Esophagus (tissue), 2 donors: ENCODE measurements around the gene UBN1. TPM values are rescaled to one million over a fixed set of nuclear protein-coding genes. Genes with fewer than 3 reads are reported as not detected.

Source experiments
- H3K27ac ChIP-seq, 2 donors: one replicate each; pipeline ENCODE4 v1.5.1; 2013; ENCODE audit warnings: low read depth in 2 of 2, mild to moderate bottlenecking in 2 of 2, inconsistent platforms in 1 of 2, low read length in 1 of 2, moderate library complexity in 1 of 2
- H3K27me3 ChIP-seq, 2 donors: one replicate each; pipeline ENCODE4 v1.6.1; 2013; ENCODE audit warnings: low read length in 2 of 2, control low read depth in 1 of 2, mild to moderate bottlenecking in 1 of 2; ENCODE audit not compliant: insufficient read depth in 2 of 2, control insufficient read depth in 1 of 2
- H3K36me3 ChIP-seq, 2 donors: one replicate each; pipeline ENCODE4 v1.6.1; 2013; ENCODE audit warnings: low read length in 1 of 2; ENCODE audit not compliant: control insufficient read depth in 2 of 2, insufficient read depth in 2 of 2
- H3K4me1 ChIP-seq, 2 donors: one replicate each; pipeline ENCODE4 v1.6.1; 2013; ENCODE audit warnings: low read length in 1 of 2; ENCODE audit not compliant: control insufficient read depth in 2 of 2, insufficient read depth in 2 of 2
- H3K4me3 ChIP-seq, 2 donors: one replicate each; pipeline ENCODE4 v1.5.1; 2013; ENCODE audit warnings: low read length in 2 of 2, mild to moderate bottlenecking in 2 of 2, low read depth in 1 of 2, moderate library complexity in 1 of 2
- H3K9me3 ChIP-seq, 2 donors: one replicate each; pipeline ENCODE4 v1.6.1; 2013; ENCODE audit warnings: mild to moderate bottlenecking in 2 of 2, low read depth in 1 of 2, low read length in 1 of 2, moderate library complexity in 1 of 2; ENCODE audit not compliant: control insufficient read depth in 2 of 2, insufficient read depth in 1 of 2
- WGBS, 2 donors: extraction: QIAGEN DNeasy Blood & Tissue Kit; methylation state at CpG; one replicate each; pipeline ENCODE4 v1.1.7; 2013; 5-methylcytosine and 5-hydroxymethylcytosine counted together
- polyA plus RNA-seq, 2 donors: library from polyadenylated mRNA; stranded (reverse); fragments of 200-250 nt; gene quantifications; one replicate each; pipeline ENCODE4 v1.2.3, GENCODE V29; 2013
- donor health status: healthy with polysubstance abuse.
- donor health status: Bipolar disorder and iron deficiency.

The UBN1 gene
- polyA plus RNA-seq, 2 donors, result 5.1 to 7.7 TPM

- no peaks in the 10 kb centered on the region for H3K27me3 ChIP-seq
- no peaks in the 10 kb centered on the region for H3K9me3 ChIP-seq
- no peak overlapping the region for H3K4me3 ChIP-seq
- peaks cover 0 to 5% of the 10 kb centered on the region in 2 donors for H3K4me1 ChIP-seq
- H3K27ac ChIP-seq, result no peak overlapping the region
- 76 to 94% methylated on average over 5 of the region's 5 CpGs for WGBS, 2 donors
- peaks cover 0 to 22% of the 10 kb centered on the region in 2 donors for H3K36me3 ChIP-seq
These were observed 20.7 kb downstream of the UBN1 start for GRCh38 chr16:4868026-4868425.

GRCh38 chr16:4868535-4868934 is 21.3 kb downstream of the UBN1 start:
- no peaks in the 10 kb centered on the region for H3K9me3 ChIP-seq
- H3K27ac ChIP-seq, result no peak overlapping the region
- H3K36me3 ChIP-seq, result peaks cover 4 to 27% of the 10 kb centered on the region in 2 donors
- no peak overlapping the region for H3K4me3 ChIP-seq
- H3K4me1 ChIP-seq, result peaks cover 0 to 5% of the 10 kb centered on the region in 2 donors
- no peaks in the 10 kb centered on the region for H3K27me3 ChIP-seq
- 81 to 93% methylated on average over 7 of the region's 7 CpGs for WGBS, 2 donors

GRCh38 chr16:4869147-4869805 is 22.0 kb downstream of the UBN1 start:
- peaks cover 0 to 5% of the 10 kb centered on the region in 2 donors for H3K4me1 ChIP-seq
- no peaks in the 10 kb centered on the region for H3K27me3 ChIP-seq
- WGBS, 2 donors, result 51 to 52% methylated on average over 13 of the region's 13 CpGs
- H3K36me3 ChIP-seq, result peaks cover 8 to 28% of the 10 kb centered on the region in 2 donors
- H3K27ac ChIP-seq, result peak overlapping the region in 1 of 2 donors; percentile 45
- no peaks in the 10 kb centered on the region for H3K9me3 ChIP-seq
- no peak overlapping the region for H3K4me3 ChIP-seq

DNA sequence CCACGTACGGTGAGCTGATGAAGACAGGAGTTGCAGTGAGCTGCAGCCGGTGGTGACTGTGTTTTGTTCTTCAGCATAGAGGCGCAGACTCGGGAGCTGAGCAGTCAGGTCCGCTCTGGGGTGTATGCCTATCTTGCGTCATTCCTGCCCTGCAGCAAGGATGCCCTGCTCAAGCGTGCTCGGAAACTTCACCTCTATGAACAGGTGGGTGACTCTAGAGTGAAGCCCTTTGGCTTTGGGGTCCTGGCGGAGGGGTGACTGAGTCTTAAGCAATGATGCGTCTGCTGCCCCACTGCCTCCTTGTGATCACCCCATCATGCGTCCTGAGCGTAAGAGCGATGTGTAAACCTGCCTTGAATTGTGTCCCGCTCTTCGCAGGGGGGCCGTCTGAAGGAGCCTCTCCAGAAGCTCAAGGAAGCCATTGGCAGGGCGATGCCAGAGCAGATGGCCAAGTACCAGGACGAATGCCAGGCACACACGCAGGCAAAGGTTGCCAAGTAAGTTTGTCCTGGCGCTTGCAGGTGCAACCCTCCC is 22.9 kb downstream of the UBN1 start:
- peaks cover 0 to 5% of the 10 kb centered on the region in 2 donors for H3K4me1 ChIP-seq
- peak overlapping the region in 1 of 2 donors; percentile 23 for H3K27ac ChIP-seq
- no peaks in the 10 kb centered on the region for H3K9me3 ChIP-seq
- 69 to 70% methylated on average over 21 of the region's 21 CpGs for WGBS, 2 donors
- H3K36me3 ChIP-seq, result peaks cover 17 to 35% of the 10 kb centered on the region in 2 donors
- no peak overlapping the region for H3K4me3 ChIP-seq
- no peaks in the 10 kb centered on the region for H3K27me3 ChIP-seq

GRCh38 chr16:4871071-4871470 is 23.8 kb downstream of the UBN1 start:
- WGBS, 2 donors, result 79 to 95% methylated on average over 4 of the region's 4 CpGs
- peaks cover 21 to 40% of the 10 kb centered on the region in 2 donors for H3K36me3 ChIP-seq

DNA sequence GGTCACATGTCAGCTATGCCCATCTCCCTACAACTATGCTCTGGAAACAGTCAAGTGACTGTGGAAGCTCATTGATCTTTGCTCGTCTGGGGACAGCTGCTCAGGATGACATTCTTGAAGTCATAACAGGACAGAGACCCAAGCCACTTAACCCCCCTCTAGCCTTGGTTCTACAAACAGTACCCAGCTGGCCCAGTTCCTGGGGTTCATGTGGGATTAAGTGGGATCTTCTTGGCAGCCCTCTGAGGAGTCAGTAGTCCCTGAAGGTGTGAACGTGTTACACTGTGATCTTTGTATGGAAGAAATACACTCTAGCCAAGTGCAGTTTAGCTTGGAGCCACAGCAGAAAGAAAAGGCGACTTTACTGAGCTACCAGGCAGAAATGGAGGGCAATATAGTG is 25.8 kb downstream of the UBN1 start:
- H3K9me3 ChIP-seq, result no peaks in the 10 kb centered on the region
- WGBS, 2 donors, result 75 to 79% methylated on average over 3 of the region's 3 CpGs
- H3K36me3 ChIP-seq, result peaks cover 22 to 49% of the 10 kb centered on the region in 2 donors
- no peaks in the 10 kb centered on the region for H3K27me3 ChIP-seq
- peaks cover 4 to 5% of the 10 kb centered on the region in 2 donors for H3K4me1 ChIP-seq
- no peak overlapping the region for H3K4me3 ChIP-seq
- H3K27ac ChIP-seq, result no peak overlapping the region

More at GRCh38 chr16:4871071-4871470, 23.8 kb downstream of the UBN1 start:
- Histone ChIP-seq H3K4me3 (no peak overlapping the region), H3K4me1 (peaks cover 0 to 5% of the 10 kb centered on the region in 2 donors), H3K9me3 (no peaks in the 10 kb centered on the region), H3K27me3 (no peaks in the 10 kb centered on the region), H3K27ac (no peak overlapping the region)

DNA sequence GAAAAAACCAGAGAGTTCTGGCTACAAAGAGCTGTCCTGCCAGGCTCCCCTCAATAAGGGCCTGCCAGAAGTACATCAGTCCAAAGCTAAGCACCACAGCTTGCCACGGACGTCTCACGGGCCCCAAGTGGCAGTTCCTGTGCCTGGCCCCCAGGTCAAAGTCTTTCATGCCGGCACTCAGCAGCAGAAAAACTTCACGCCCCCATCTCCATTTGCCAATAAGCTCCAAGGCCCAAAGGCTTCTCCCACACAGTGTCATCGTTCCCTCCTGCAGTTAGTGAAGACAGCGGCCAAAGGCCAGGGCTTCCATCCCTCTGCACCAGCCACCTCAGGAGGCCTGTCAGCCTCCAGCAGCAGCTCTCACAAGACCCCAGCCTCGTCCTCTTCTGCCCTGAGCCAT is 27.4 kb downstream of the UBN1 start:
- H3K27me3 ChIP-seq, result no peaks in the 10 kb centered on the region
- WGBS, 2 donors, result 86 to 87% methylated on average over 8 of the region's 8 CpGs
- peaks cover 4 to 5% of the 10 kb centered on the region in 2 donors for H3K4me1 ChIP-seq
- peaks cover 30 to 56% of the 10 kb centered on the region in 2 donors for H3K36me3 ChIP-seq
- H3K4me3 ChIP-seq, result no peak overlapping the region
- H3K27ac ChIP-seq, result no peak overlapping the region
- no peaks in the 10 kb centered on the region for H3K9me3 ChIP-seq

DNA sequence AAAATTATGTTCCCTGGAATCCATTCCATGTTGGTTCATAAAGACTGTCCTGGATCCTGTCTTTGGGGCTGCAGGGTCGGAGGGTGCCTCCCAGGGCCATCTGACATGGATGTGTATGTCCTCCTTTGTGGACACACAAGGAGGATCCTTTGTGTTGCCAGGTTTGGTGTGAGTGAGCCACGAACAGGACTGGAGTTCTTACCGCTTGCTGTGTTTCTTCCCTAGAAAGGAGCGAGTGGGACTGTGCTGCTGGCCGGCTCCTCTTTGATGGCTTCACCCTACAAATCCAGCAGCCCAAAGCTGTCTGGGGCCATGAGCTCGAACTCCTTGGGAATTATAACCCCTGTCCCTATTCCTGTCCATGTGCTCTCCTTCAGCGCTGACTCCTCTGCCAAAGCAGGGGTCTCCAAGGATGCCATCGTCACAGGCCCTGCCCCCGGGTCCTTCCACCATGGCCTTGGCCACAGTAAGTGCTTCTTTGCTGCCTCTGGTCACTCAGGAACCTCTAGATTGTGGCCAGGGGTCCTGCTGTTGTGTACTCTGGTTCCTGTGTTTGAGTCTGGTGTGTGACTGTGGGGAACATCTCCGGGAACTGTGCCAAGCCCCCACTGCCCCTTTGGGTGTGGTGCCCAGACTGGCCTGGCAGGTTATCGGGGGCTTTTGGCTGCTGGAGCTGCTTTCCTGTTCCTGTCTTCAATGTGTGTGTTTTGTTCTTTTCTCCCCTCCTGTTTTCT is 29.5 kb downstream of the UBN1 start:
- H3K36me3 ChIP-seq, result peaks cover 35 to 63% of the 10 kb centered on the region in 2 donors
- peaks cover 0 to 4% of the 10 kb centered on the region in 2 donors for H3K4me1 ChIP-seq
- H3K9me3 ChIP-seq, result no peaks in the 10 kb centered on the region
- whole genome bisulfite sequencing, 2 donors, result 80 to 83% methylated on average over 11 of the region's 11 CpGs
- H3K4me3 ChIP-seq, result no peak overlapping the region
- no peak overlapping the region for H3K27ac ChIP-seq
- H3K27me3 ChIP-seq, result no peaks in the 10 kb centered on the region

DNA sequence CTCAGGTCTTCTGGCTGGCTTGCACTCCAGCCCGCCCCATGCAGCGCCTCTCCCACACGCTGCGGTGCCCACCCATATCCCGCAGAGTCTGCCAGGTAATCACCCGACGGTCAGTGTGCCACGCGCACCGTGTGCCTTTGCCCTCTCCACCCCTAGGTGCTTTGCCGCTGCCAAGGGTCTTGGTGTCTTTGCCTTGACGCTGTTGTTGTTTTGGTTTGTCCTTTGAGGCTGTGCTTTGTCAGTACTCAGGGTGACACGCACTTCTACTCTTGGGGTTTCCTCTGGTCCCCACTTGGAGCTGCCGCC is 30.1 kb downstream of the UBN1 start:
- H3K9me3 ChIP-seq, result no peaks in the 10 kb centered on the region
- no peak overlapping the region for H3K27ac ChIP-seq
- H3K4me1 ChIP-seq, result peaks cover 0 to 4% of the 10 kb centered on the region in 2 donors
- H3K36me3 ChIP-seq, result peaks cover 35 to 65% of the 10 kb centered on the region in 2 donors
- H3K4me3 ChIP-seq, result no peak overlapping the region
- 78 to 86% methylated on average over 14 of the region's 14 CpGs for WGBS, 2 donors
- H3K27me3 ChIP-seq, result no peaks in the 10 kb centered on the region
